GM19035 (cell line): Measurements from ENCODE around the gene CIDEB.
A peak's percentile ranks its signal among the peaks of the same experiment; 100 is the strongest.

Experiments
- ATAC-seq: cut with Tn5 transposase; IDR thresholded peaks from one replicate; pipeline ENCODE4 v1.9.1; 2021; ENCODE audit not compliant: unreplicated experiment

Gene CIDEB

GRCh38 chr14:24312736-24313507 is 5.1 kb upstream of the CIDEB start:
- ATAC-seq: no peak

DNA sequence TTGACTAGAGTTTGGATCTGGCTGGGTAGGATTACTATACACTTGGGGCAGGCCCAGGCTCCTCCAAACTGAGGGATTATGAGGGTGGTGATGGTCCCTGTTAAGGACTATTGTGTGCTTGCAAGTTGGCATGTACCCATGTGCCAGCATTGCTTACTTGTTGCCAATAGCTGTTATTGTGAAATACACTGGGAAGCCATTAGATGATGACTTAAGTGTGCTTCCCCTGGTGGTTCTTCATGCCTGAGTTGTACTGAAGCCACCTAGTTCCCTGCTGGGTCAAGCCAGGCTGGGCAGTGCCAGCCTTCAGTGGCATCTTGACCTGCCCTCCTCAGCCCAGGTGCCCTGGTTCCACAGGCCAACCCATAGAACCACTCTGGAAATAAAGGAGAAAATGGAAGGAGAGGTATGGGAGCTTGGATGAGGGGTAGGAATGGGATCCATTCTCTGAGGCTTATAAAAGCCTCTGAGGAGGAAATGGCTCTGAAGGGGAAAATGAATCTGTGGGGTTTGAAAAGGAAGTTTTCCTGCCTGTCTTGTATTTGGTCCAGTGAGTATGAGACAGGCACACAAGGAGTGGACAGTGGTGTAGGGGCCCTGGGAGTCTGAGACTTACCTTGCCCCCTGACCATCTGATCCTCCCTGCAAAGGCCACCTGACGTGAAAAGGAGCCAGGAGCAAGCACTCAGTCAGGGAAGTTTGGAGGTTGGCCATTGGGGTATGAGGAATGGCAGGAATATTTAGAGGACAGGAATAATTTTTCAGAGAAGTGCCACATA is 4.2 kb upstream of the CIDEB start:
- ATAC-seq: no peak

DNA sequence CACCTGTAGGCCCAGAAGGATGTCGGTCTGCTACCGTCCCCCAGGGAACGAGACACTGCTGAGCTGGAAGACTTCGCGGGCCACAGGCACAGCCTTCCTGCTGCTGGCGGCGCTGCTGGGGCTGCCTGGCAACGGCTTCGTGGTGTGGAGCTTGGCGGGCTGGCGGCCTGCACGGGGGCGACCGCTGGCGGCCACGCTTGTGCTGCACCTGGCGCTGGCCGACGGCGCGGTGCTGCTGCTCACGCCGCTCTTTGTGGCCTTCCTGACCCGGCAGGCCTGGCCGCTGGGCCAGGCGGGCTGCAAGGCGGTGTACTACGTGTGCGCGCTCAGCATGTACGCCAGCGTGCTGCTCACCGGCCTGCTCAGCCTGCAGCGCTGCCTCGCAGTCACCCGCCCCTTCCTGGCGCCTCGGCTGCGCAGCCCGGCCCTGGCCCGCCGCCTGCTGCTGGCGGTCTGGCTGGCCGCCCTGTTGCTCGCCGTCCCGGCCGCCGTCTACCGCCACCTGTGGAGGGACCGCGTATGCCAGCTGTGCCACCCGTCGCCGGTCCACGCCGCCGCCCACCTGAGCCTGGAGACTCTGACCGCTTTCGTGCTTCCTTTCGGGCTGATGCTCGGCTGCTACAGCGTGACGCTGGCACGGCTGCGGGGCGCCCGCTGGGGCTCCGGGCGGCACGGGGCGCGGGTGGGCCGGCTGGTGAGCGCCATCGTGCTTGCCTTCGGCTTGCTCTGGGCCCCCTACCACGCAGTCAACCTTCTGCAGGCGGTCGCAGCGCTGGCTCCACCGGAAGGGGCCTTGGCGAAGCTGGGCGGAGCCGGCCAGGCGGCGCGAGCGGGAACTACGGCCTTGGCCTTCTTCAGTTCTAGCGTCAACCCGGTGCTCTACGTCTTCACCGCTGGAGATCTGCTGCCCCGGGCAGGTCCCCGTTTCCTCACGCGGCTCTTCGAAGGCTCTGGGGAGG is 3.1 kb upstream of the CIDEB start, which contains the start of gene LTB4R:
LTB4R (plus strand) TSS at position 857 of the 959 bp plus-strand sequence. CDS start 4,150 bp downstream, outside the sequence.
- peak; percentile 75 for ATAC-seq

DNA sequence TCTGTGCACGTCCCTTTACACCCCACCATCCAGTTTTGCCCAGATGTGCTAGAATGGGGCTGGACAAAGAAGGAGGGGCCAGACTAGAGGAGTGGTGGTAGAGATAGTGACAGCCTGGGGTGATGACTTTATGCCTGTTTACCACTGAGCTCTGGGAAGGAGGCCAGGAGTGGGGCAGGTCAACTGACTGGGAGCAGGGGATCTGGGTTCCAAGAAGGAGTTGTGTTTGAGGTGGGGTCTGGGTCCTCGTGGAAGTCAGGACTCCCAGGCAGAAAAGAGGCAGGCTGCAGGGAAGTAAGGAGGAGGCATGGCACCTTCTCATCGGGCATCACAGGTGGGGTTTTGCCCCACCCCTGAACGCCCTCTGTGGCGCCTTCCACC is 2.5 kb upstream of the CIDEB start:
- ATAC-seq: no peak

DNA sequence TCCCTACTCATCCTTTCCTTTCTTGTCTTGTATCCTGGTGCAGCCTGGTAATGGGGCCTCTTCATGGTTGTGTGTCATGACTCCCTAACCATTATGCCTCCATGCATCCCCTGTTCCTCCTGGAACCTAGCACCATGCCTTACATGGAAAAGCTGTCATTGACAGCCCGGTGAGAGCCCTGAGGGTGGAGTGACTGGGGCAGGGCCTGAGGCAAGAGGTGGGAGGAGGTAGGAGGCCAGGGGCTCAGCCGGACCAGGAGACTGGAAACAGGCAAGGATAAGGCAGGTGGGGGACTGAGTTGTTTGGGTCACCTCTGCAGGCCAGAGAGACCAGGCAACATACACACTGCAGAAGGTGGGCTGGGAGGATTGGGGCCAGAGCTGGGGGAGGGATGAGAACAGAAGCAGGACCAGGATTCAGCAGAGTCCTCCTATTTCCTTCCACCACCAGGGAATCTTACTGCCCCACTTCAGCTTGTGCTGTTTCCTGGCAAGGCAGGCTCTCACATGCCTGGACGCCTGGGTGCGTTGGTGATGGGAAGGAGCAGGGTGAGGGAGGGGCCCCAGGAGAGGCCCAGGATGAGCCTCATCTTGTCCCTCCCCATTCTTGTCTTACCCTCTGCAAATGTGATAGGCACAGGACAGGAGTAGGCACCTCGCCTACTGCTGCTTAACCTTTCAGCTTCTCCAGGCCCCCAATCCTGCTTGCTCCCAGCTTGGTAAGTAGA is 1.9 kb upstream of the CIDEB start, which contains the start of gene LTB4R2:
LTB4R2 (plus strand) TSS at position 603 of the 727 bp plus-strand sequence. CDS start 525 bp downstream, outside the sequence.
- ATAC-seq: no peak

DNA sequence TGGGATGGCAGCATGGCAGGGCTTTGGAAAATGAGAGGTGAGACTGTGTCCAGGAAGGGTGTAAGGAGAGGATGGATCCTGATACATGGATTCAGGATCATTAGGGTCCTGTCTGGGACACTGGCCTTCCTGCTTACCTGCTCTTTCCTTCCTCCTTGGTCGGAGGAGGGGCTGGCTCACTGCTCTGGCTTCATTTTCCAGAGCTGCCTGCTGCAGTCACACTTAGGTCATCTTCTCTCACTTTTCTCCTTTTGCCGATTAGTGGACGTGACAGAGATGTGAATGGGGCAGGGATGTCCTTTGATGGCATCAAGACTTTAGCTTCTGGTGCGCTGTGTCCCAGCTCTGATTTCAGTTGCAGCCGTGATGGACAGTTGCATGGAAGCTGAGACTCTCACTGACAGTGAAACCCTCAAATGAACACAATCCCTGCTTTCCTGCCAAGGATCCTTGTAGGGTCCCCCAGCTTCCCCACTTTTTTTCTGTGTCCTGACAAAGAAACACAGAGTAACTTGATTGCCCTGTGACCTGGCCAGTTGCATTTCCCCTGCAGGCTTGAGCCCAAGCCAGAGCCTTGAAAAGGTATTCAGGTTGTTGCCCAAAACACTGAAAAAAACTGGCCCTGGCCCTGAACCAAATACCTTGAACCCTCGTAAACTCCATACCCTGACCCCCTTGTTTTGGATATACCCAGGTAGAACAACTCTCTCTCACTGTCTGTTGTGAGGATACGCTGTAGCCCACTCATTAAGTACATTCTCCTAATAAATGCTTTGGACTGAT is 756 bp upstream of the CIDEB start:
- no peak for ATAC-seq

DNA sequence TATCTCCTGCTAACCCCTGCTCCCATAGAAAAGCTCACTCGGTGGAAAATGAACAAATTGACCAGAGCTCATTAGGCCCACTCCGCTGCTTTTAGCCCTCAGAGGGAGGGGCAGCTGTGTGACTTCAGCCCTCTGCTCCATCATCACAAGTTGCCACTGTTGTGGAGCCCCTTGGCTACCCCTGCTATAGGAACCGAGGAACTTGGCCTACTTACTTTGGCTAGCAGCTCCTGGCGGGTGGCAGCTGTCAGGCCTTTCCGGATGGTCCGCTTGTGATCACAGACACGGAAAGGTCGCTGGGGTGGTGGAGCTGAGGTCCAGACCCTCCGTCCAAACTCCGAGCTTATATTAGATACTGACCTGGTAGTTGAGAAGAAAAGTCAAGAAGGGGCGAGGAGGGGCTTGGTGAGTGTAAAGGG is 612 bp downstream of the CIDEB start:
- ATAC-seq: no peak

DNA sequence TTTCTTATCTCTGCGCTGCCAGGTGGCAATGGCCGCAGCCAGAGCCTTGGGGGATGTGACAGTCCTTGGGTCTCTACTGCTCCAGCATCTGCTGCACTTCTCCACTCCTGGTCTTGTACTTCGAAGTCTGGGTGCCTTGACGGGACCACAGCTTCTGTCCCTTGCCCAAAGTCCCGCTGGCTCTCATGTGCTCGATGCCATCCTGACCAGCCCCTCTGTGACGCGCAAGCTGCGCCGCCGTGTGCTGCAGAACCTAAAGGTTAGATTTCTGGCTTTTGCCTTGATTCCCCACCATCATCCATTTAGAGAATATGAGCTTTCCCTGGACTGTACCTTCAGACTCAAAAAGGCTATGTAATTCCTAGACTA is 3.8 kb downstream of the CIDEB start:
- no peak for ATAC-seq

DNA sequence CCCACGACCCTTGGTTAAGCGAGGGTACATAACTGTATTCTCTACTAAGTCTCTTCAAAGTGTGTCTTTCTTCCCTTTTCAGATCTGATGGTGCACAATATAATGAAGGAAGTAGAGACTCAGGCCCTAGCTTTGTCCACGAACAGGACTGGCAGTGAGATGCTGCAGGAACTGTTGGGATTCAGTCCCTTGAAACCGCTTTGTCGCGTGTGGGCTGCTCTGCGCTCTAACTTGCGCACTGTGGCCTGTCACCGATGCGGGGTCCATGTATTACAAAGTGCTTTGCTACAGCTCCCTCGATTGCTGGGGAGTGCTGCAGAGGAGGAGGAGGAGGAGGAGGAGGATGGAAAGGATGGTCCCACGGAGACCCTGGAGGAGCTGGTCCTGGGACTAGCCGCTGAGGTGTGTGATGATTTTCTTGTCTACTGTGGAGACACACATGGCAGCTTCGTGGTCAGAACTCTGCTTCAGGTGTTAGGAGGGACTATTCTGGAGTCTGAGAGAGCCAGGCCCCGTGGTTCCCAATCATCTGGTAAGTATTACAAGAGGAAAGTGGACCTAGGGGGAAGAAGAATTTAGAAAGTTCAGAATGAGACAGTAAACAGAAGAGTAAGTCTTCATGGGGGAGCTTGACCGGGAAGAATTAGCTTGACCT is 7.3 kb downstream of the CIDEB start:
- ATAC-seq: no peak

GRCh38 chr14:24299255-24300191 is 8.3 kb downstream of the CIDEB start, which contains the start of the genes DHRS1 and NOP9:
DHRS1 (minus strand) TSS chr14:24299780; CDS start chr14:24299106, 674 bp downstream.
NOP9 (plus strand) TSS chr14:24299850; CDS start chr14:24299955, 105 bp downstream.
- ATAC-seq: peak; percentile 77

DNA sequence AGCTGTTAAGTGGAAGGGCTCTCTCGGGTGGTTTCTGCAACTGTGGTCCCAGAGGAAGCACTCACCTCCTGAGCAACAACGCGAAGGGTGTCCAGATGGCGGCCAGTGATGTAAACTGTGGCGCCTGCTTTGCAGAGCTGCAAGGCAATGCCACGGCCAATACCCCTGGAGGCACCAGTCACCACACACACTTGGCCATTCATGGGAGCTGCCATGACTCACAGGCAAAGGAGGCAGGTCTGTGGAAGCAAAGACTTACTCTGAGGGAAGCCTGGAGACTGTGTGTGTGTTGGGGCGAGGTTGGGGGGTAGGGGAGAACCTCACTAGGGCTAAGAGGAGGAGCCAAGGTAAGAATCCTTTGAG is 8.9 kb downstream of the CIDEB start:
- ATAC-seq: no peak

DNA sequence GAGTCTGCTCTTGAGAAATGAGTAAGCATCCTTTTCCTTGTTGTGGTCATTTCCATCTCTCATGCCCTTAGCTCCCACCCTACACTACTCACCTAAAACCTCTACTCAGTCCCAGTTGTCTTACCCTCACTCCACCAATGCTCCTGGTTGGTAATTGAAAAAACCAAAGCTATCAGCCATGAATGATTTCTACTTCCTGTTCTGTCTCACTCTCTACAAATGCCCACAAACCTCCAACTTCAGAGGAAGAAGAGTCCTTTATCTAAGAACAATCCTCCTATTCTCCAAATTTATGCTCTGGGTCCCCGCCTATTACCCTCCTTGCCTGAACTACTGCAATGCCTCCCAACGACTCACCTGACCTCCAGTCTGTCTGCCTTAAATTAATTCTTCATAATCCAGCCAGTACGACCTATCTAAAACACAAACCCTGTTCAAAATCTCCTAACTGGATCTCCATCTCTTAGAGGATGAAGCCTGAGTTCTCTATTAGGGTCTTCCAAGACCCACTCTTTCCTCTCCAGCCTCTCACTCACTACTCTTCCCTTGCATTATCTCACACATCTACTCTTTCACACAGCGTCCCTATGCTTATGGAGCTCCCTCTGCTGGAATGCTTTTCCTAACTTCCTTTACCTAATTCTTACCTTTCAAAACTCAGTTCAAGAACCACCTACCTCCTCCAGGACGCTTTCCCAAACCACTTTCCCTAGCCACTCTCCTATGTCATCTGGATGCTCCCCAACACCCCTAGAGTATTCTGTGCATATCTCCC is 10.4 kb downstream of the CIDEB start:
- no peak for ATAC-seq

- ATAC-seq: no peak
Observed at GRCh38 chr14:24296341-24297157, 11.2 kb downstream of the CIDEB start.

DNA sequence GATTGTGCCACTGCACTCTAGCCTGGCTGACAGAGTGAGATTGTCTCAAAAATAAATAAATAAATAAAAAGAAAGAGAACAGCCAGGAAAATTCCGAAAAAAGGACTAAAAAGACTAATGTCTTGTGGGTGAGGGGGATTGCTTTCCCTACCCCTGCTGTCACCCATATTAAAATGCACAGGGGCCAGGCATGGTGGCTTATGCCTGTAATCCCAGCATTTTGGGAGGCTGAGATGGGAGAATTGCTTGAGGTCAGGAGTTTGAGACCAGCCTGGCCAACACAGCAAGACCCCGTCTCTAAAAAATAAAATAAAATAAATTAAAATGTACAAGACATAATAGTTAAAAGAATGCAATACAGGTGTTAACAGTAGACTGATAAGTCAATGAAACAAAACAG is 14.3 kb downstream of the CIDEB start:
- ATAC-seq: no peak

DNA sequence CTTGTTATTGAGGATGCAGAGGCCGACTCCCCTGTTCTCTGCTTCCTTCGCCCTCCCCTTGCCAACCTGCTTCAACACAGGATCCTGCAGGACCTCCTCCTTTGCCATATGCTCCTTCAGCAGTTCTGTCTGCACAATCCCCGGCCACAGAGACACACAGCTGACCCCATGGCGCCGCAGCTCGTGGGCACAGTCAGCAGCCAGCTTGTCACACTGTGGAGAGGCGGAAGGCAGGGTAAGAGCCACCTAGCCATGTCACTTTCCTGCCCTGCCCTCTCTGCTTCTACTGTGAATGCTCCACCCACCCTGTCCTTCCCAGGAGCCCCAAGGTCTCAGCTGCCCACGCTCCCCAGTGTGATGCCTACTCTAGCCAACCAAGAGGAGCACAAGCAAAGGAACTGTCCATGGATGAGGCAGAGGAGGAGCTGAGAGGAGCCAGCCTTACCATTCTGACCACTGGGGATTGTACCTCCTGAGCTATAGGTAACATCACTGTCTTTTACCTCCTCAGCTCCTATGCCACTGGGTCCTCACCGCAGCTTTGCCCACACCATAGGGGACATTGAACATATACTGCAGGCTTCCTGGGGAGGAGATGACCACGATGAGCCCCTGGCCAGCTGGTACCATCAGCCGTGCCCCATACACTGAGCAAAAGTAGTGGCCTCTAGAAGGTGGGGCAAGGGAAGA is 15.5 kb downstream of the CIDEB start:
- no peak for ATAC-seq
